Stimulated activated CD4-positive, alpha-beta T cell treated with anti-CD3 and anti-CD28 coated beads, TNF-alpha, amount 100 ng/mL, for 24 hours (primary cell): ENCODE data around the gene C1GALT1C1.
"Not testable (repeated sequence)": the region's sequence is repeated elsewhere in the genome, so short reads cannot be mapped to it uniquely, and the experiment has no call there.

ENCODE experiments used
- DNase-seq, 3 experiments: peaks; one replicate each; pipeline ENCODE4 v3.0.0-alpha.2; 2020; ENCODE audit warnings: low read depth in 3 of 3

The C1GALT1C1 gene

GRCh38 chrX:120629667-120630537, at the start of gene C1GALT1C1:
TSS of gene C1GALT1C1 (minus strand) at chrX:120630054. CDS start at chrX:120627166, 2,888 bp downstream.
- DNase-seq, result peak; percentile 72 to 87 (median 78)

GRCh38 chrX:120677004-120677652, 47.3 kb upstream of the C1GALT1C1 start:
- DNase-seq, result peak; percentile 0 to 8 (median 6)

GRCh38 chrX:120672841-120673530, 43.1 kb upstream of the C1GALT1C1 start:
- DNase-seq, result no peak

- no peak for DNase-seq
Measured at GRCh38 chrX:120672389-120672788, 42.5 kb upstream of the C1GALT1C1 start.

- no peak for DNase-seq
Measured at GRCh38 chrX:120671963-120672362, 42.1 kb upstream of the C1GALT1C1 start.

GRCh38 chrX:120668357-120668756, 38.5 kb upstream of the C1GALT1C1 start:
- no peak for DNase-seq

GRCh38 chrX:120664535-120664934, 34.7 kb upstream of the C1GALT1C1 start:
- not testable (repeated sequence) for DNase-seq

GRCh38 chrX:120664081-120664480, 34.2 kb upstream of the C1GALT1C1 start:
- DNase-seq, result no peak

GRCh38 chrX:120662662-120663061, 32.8 kb upstream of the C1GALT1C1 start:
- no peak for DNase-seq

- no peak for DNase-seq
Measured at GRCh38 chrX:120660637-120661036, 30.8 kb upstream of the C1GALT1C1 start.

- no peak for DNase-seq
Measured at GRCh38 chrX:120653000-120653399, 23.1 kb upstream of the C1GALT1C1 start.

- DNase-seq, result not testable (repeated sequence)
Measured at GRCh38 chrX:120652256-120652655, 22.4 kb upstream of the C1GALT1C1 start.

GRCh38 chrX:120647127-120647526, 17.3 kb upstream of the C1GALT1C1 start:
- DNase-seq, result no peak

GRCh38 chrX:120642871-120643270, 13.0 kb upstream of the C1GALT1C1 start:
- DNase-seq, result no peak

GRCh38 chrX:120638619-120639018, 8.8 kb upstream of the C1GALT1C1 start:
- no peak for DNase-seq

GRCh38 chrX:120625371-120625770, 4.5 kb downstream of the C1GALT1C1 start:
- DNase-seq, result no peak

GRCh38 chrX:120617996-120618630, 11.7 kb downstream of the C1GALT1C1 start:
- DNase-seq, result no peak

GRCh38 chrX:120614816-120615215, 15.0 kb downstream of the C1GALT1C1 start:
- DNase-seq, result no peak

GRCh38 chrX:120612086-120612485, 17.8 kb downstream of the C1GALT1C1 start:
- DNase-seq, result no peak

- DNase-seq, result peak in 1 of 3 experiments; percentile 7
Measured at GRCh38 chrX:120604361-120604782, 25.5 kb downstream of the C1GALT1C1 start.

GRCh38 chrX:120603707-120604360, 26.0 kb downstream of the C1GALT1C1 start, which contains the start of gene MCTS1:
TSS of gene MCTS1 (plus strand) at chrX:120604101. CDS start at chrX:120604237, 136 bp downstream.
- DNase-seq, result peak; percentile 44 to 74 (median 60)
